HepG2 (cell line): ENCODE measurements around the gene KIF25. TPM values are rescaled to one million over a fixed set of nuclear protein-coding genes. Genes with fewer than 3 reads are reported as not detected.

ENCODE experiments used
- ARHGAP35 ChIP-seq: sonication (generic); formaldehyde crosslinking; IDR thresholded peaks from 2 replicates; pipeline ENCODE4 v1.9.0; 2022; ENCODE audit warnings: mild to moderate bottlenecking, inconsistent platforms, moderate library complexity, missing genetic modification reagents, borderline replicate concordance
- CHD2 ChIP-seq: IDR thresholded peaks from 2 replicates; pipeline ENCODE4 v1.6.1; 2011; ENCODE audit warnings: low read depth, low read length, improper control_type of control experiment
- DR1 ChIP-seq: sonication (generic); formaldehyde crosslinking; IDR thresholded peaks from 2 replicates; pipeline ENCODE4 v1.8.0; 2021; ENCODE audit warnings: mild to moderate bottlenecking, missing genetic modification reagents, inconsistent platforms
- ELF1 ChIP-seq: sonication (generic); formaldehyde crosslinking; IDR thresholded peaks from 2 replicates; pipeline ENCODE4 v1.4.0; 2020; ENCODE audit warnings: missing genetic modification reagents
- FOXM1 ChIP-seq: sonication (generic); formaldehyde crosslinking; IDR thresholded peaks from 2 replicates; pipeline ENCODE4 v1.5.0; 2020; ENCODE audit warnings: missing genetic modification reagents
- HDAC2 ChIP-seq: sonication (generic); formaldehyde crosslinking; IDR thresholded peaks from 2 replicates; pipeline ENCODE4 v1.4.0; 2020; ENCODE audit warnings: missing genetic modification reagents
- HNRNPH1 ChIP-seq: fragments of 200-400 bp; formaldehyde crosslinking; optimal IDR thresholded peaks from 2 replicates; pipeline ENCODE3; 2017; ENCODE audit warnings: mild to moderate bottlenecking, low read depth, low read length
- KAT2B ChIP-seq: fragments of 150-350 bp; IDR thresholded peaks from 2 replicates; pipeline ENCODE4 v1.6.1; 2014; ENCODE audit warnings: low read depth, low read length, borderline replicate concordance
- KAT7 ChIP-seq: IDR thresholded peaks from 2 replicates; pipeline ENCODE4 v1.6.1; 2018; ENCODE audit warnings: borderline replicate concordance, missing compliant biosample characterization
- KLF6 ChIP-seq: IDR thresholded peaks from 2 replicates; pipeline ENCODE4 v1.8.0; 2016; ENCODE audit warnings: missing biosample characterization, missing genetic modification reagents
- MTF2 ChIP-seq: sonication (generic); formaldehyde crosslinking; IDR thresholded peaks from 2 replicates; pipeline ENCODE4 v1.5.0; 2020; ENCODE audit warnings: missing genetic modification reagents, borderline replicate concordance
- NFKB2 ChIP-seq: sonication (generic); formaldehyde crosslinking; IDR thresholded peaks from 2 replicates; pipeline ENCODE4 v1.4.0; 2020; ENCODE audit warnings: missing genetic modification reagents, borderline replicate concordance
- NFKBIZ ChIP-seq: IDR thresholded peaks from 2 replicates; pipeline ENCODE4 v1.6.1; 2018; ENCODE audit warnings: missing genetic modification reagents, missing compliant biosample characterization
- NFYB ChIP-seq: sonication (generic); formaldehyde crosslinking; IDR thresholded peaks from 2 replicates; pipeline ENCODE4 v1.4.0; 2020; ENCODE audit warnings: missing genetic modification reagents
- PHB2 ChIP-seq: fragments of 450-650 bp; IDR thresholded peaks from 2 replicates; pipeline ENCODE4 v1.6.1; 2018; ENCODE audit not compliant: partially characterized antibody
- RFX3 ChIP-seq: IDR thresholded peaks from 2 replicates; pipeline ENCODE4 v1.6.1; 2016; ENCODE audit warnings: missing biosample characterization, missing genetic modification reagents
- SOX5 ChIP-seq: IDR thresholded peaks from 2 replicates; pipeline ENCODE4 v1.6.1; 2016; ENCODE audit warnings: borderline replicate concordance
- SP140L ChIP-seq: sonication (generic); formaldehyde crosslinking; IDR thresholded peaks from 2 replicates; pipeline ENCODE4 v1.4.0; 2020; ENCODE audit warnings: missing genetic modification reagents, borderline replicate concordance
- WIZ ChIP-seq: sonication (generic); formaldehyde crosslinking; IDR thresholded peaks from 2 replicates; pipeline ENCODE4 v1.5.1; 2020; ENCODE audit warnings: mild to moderate bottlenecking, missing genetic modification reagents
- XRCC5 ChIP-seq: fragments of 200-400 bp; formaldehyde crosslinking; optimal IDR thresholded peaks from 2 replicates; pipeline ENCODE3; 2017; ENCODE audit warnings: mild to moderate bottlenecking, low read length
- ZC3H13 ChIP-seq: sonication (generic); formaldehyde crosslinking; IDR thresholded peaks from 2 replicates; pipeline ENCODE4 v1.8.1; 2023; ENCODE audit warnings: mild to moderate bottlenecking, missing genetic modification reagents, moderate library complexity
- ZNF10 ChIP-seq: sonication (generic); formaldehyde crosslinking; IDR thresholded peaks from 2 replicates; pipeline ENCODE4 v1.4.0; 2020; ENCODE audit warnings: mild to moderate bottlenecking, low read depth, missing genetic modification reagents, borderline replicate concordance
- ZNF431 ChIP-seq: sonication (generic); formaldehyde crosslinking; IDR thresholded peaks from 2 replicates; pipeline ENCODE4 v1.9.0; 2022; ENCODE audit warnings: missing genetic modification reagents, low read depth, mild to moderate bottlenecking, borderline replicate concordance
- ZNF672 ChIP-seq: sonication (generic); formaldehyde crosslinking; IDR thresholded peaks from 2 replicates; pipeline ENCODE4 v1.8.1; 2022; ENCODE audit warnings: missing genetic modification reagents
- ZNF841 ChIP-seq: sonication (generic); formaldehyde crosslinking; IDR thresholded peaks from 2 replicates; pipeline ENCODE4 v1.8.1; 2023; ENCODE audit warnings: missing genetic modification reagents, borderline replicate concordance
- polyA plus RNA-seq, 8 experiments: library from polyadenylated mRNA; depleted of rRNA in 3 of 8; stranded (reverse) in 7 of 8; unstranded in 1 of 8; fragments of >200 nt; fragmentation: Illumina TruSeq in 4 of 8; extraction: Trizol in 4 of 8; gene quantifications; 2 replicates each; pipeline versions ENCODE4 v1.2.1 to v1.2.3, GENCODE V29; 2011 to 2016; ENCODE audit warnings: low read depth in 4 of 8, missing spikeins in 1 of 8, mixed read lengths in 1 of 8; ENCODE audit not compliant: insufficient read depth in 1 of 8
- total RNA-seq, 5 experiments: library from RNA; depleted of rRNA; stranded (reverse); fragments of >200 nt; fragmentation: Illumina TruSeq; extraction: Trizol; gene quantifications; 2 replicates each; pipeline ENCODE4 v1.2.3, GENCODE V29; 2016; ENCODE audit warnings: low read depth in 1 of 5
- TF ChIP-seq, protein P1 (sequence below): sonication (generic); formaldehyde crosslinking; IDR thresholded peaks from 2 replicates; pipeline ENCODE4 v1.4.0; 2020; ENCODE audit warnings: missing genetic modification reagents, borderline replicate concordance
- TF ChIP-seq, protein P2 (sequence below): sonication (generic); formaldehyde crosslinking; IDR thresholded peaks from 2 replicates; pipeline ENCODE4 v1.4.0; 2020; ENCODE audit warnings: missing genetic modification reagents, borderline replicate concordance
- TF ChIP-seq, protein P3 (sequence below): sonication (generic); formaldehyde crosslinking; conservative IDR thresholded peaks from 2 replicates; pipeline ENCODE4 v1.4.0; 2020; ENCODE audit warnings: missing genetic modification reagents

KIF25 gene
- total and polyA plus RNA-seq, 2 of the 13 experiments (the other 11 are each of a cell fraction or from before 2014, with no cell fraction given): not detected

DNA sequence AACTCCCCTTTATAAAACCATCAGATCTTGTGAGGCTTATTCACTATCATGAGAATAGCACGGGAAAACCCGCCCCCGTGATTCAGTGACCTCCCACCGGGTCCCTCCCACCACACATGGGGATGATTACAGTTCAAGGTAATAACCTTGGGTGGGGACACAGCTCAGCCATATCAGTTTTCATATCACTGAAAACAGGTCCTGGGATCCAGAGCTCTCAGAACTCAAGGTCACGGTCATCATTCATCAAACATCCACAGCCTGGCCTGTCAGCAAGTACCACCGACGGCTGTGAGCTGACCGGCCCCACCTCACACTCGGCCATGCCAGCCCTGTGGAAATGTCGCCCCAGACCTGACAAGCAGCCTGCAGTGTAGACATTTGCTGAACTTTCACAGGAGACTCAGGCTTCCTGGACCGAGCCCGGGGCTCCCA, 95.6 kb downstream of the KIF25 start (continued):
- TF ChIP-seq KAT2B (no peak), CHD2 (no peak), NFKB2 (CRISPR knock-in tag) (no peak), XRCC5 (no peak), KAT7 (no peak), NFYB (CRISPR knock-in tag) (no peak), FOXM1 (CRISPR knock-in tag) (no peak), KLF6 (CRISPR knock-in tag) (no peak), SOX5 (CRISPR knock-in tag) (no peak), WIZ (CRISPR knock-in tag) (no peak), ELF1 (no peak), ZNF431 (no peak), ZNF841 (CRISPR knock-in tag) (no peak), DR1 (CRISPR knock-in tag) (no peak), RFX3 (CRISPR knock-in tag) (no peak), PHB2 (no peak), MTF2 (0 out of 2 replicates have a peak, but pooled peaks have one; percentile 40), HNRNPH1 (no peak), ZC3H13 (CRISPR knock-in tag) (no peak), ZNF672 (CRISPR knock-in tag) (no peak), ARHGAP35 (CRISPR knock-in tag) (no peak), HDAC2 (CRISPR knock-in tag) (peak; percentile 20; the same call in 1 of the 2 replicates), SP140L (CRISPR knock-in tag) (no peak), ZNF10 (no peak), NFKBIZ (no peak)
- TF ChIP-seq, protein P1, sequence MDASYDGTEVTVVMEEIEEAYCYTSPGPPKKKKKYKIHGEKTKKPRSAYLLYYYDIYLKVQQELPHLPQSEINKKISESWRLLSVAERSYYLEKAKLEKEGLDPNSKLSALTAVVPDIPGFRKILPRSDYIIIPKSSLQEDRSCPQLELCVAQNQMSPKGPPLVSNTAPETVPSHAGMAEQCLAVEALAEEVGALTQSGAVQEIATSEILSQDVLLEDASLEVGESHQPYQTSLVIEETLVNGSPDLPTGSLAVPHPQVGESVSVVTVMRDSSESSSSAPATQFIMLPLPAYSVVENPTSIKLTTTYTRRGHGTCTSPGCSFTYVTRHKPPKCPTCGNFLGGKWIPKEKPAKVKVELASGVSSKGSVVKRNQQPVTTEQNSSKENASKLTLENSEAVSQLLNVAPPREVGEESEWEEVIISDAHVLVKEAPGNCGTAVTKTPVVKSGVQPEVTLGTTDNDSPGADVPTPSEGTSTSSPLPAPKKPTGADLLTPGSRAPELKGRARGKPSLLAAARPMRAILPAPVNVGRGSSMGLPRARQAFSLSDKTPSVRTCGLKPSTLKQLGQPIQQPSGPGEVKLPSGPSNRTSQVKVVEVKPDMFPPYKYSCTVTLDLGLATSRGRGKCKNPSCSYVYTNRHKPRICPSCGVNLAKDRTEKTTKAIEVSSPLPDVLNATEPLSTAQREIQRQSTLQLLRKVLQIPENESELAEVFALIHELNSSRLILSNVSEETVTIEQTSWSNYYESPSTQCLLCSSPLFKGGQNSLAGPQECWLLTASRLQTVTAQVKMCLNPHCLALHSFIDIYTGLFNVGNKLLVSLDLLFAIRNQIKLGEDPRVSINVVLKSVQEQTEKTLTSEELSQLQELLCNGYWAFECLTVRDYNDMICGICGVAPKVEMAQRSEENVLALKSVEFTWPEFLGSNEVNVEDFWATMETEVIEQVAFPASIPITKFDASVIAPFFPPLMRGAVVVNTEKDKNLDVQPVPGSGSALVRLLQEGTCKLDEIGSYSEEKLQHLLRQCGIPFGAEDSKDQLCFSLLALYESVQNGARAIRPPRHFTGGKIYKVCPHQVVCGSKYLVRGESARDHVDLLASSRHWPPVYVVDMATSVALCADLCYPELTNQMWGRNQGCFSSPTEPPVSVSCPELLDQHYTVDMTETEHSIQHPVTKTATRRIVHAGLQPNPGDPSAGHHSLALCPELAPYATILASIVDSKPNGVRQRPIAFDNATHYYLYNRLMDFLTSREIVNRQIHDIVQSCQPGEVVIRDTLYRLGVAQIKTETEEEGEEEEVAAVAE (CRISPR knock-in tag): no peak
- TF ChIP-seq, protein P2, sequence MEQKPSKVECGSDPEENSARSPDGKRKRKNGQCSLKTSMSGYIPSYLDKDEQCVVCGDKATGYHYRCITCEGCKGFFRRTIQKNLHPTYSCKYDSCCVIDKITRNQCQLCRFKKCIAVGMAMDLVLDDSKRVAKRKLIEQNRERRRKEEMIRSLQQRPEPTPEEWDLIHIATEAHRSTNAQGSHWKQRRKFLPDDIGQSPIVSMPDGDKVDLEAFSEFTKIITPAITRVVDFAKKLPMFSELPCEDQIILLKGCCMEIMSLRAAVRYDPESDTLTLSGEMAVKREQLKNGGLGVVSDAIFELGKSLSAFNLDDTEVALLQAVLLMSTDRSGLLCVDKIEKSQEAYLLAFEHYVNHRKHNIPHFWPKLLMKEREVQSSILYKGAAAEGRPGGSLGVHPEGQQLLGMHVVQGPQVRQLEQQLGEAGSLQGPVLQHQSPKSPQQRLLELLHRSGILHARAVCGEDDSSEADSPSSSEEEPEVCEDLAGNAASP: peak; percentile 89; the same call in 1 of the 2 replicates
- TF ChIP-seq, protein P3, sequence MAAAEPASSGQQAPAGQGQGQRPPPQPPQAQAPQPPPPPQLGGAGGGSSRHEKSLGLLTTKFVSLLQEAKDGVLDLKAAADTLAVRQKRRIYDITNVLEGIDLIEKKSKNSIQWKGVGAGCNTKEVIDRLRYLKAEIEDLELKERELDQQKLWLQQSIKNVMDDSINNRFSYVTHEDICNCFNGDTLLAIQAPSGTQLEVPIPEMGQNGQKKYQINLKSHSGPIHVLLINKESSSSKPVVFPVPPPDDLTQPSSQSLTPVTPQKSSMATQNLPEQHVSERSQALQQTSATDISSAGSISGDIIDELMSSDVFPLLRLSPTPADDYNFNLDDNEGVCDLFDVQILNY: no peak
